ENCODE measurements around the gene UNC13B.

The UNC13B gene

GRCh38 chr9:35367451-35367850 is 205.6 kb downstream of the UNC13B start:
- Histone ChIP-seq H3K36me3 (ENCODE audit: insufficient read depth, low read length) (peaks cover 21% of the 10 kb centered on the region), H3K4me1 (ENCODE audit: insufficient read depth, low read length) (no peaks in the 10 kb centered on the region), H3K9me3 (ENCODE audit: low read length) (no peaks in the 10 kb centered on the region), H3K9ac (ENCODE audit: low read length) (no peak overlapping the region), H3K27me3 (ENCODE audit: control insufficient read depth in 1 of 2, insufficient read depth in 2 of 2, low read length in 2 of 2) (no peaks in the 10 kb centered on the region), H3K27ac (ENCODE audit: low read depth, low read length) (no peak overlapping the region), H3K4me3 (ENCODE audit: low read depth in 1 of 2, low read length in 2 of 2) (no peak overlapping the region)

- no peak overlapping the region for H3K27ac ChIP-seq (ENCODE audit: low read depth, low read length)
- no peaks in the 10 kb centered on the region for H3K9me3 ChIP-seq (ENCODE audit: low read length)
- no peak overlapping the region for H3K9ac ChIP-seq (ENCODE audit: low read length)
- no peaks in the 10 kb centered on the region for H3K4me1 ChIP-seq (ENCODE audit: insufficient read depth, low read length)
- H3K36me3 ChIP-seq (ENCODE audit: insufficient read depth, low read length) = peaks cover 21% of the 10 kb centered on the region
- no peak overlapping the region for H3K4me3 ChIP-seq (ENCODE audit: low read depth in 1 of 2, low read length in 2 of 2)
- no peaks in the 10 kb centered on the region for H3K27me3 ChIP-seq (ENCODE audit: control insufficient read depth in 1 of 2, insufficient read depth in 2 of 2, low read length in 2 of 2)
These were observed 208.4 kb downstream of the UNC13B start for GRCh38 chr9:35370241-35370640.

- Histone ChIP-seq H3K9me3 (ENCODE audit: low read length) (no peaks in the 10 kb centered on the region), H3K36me3 (ENCODE audit: insufficient read depth, low read length) (peaks cover 21% of the 10 kb centered on the region), H3K4me3 (ENCODE audit: low read depth in 1 of 2, low read length in 2 of 2) (no peak overlapping the region), H3K4me1 (ENCODE audit: insufficient read depth, low read length) (no peaks in the 10 kb centered on the region), H3K27me3 (ENCODE audit: control insufficient read depth in 1 of 2, insufficient read depth in 2 of 2, low read length in 2 of 2) (no peaks in the 10 kb centered on the region), H3K27ac (ENCODE audit: low read depth, low read length) (no peak overlapping the region), H3K9ac (ENCODE audit: low read length) (no peak overlapping the region)
These were observed 212.6 kb downstream of the UNC13B start for GRCh38 chr9:35374436-35374835.

- Histone ChIP-seq H3K9ac (ENCODE audit: low read length) (no peak overlapping the region), H3K9me3 (ENCODE audit: low read length) (no peaks in the 10 kb centered on the region), H3K4me1 (ENCODE audit: insufficient read depth, low read length) (no peaks in the 10 kb centered on the region), H3K36me3 (ENCODE audit: insufficient read depth, low read length) (peaks cover 16% of the 10 kb centered on the region), H3K27me3 (ENCODE audit: control insufficient read depth in 1 of 2, insufficient read depth in 2 of 2, low read length in 2 of 2) (no peaks in the 10 kb centered on the region), H3K4me3 (ENCODE audit: low read depth in 1 of 2, low read length in 2 of 2) (no peak overlapping the region), H3K27ac (ENCODE audit: low read depth, low read length) (no peak overlapping the region)
These were observed 213.1 kb downstream of the UNC13B start for GRCh38 chr9:35374910-35375309.

GRCh38 chr9:35380039-35380438 is 218.2 kb downstream of the UNC13B start:
- Histone ChIP-seq H3K27ac (ENCODE audit: low read depth, low read length) (no peak overlapping the region), H3K4me1 (ENCODE audit: insufficient read depth, low read length) (no peaks in the 10 kb centered on the region), H3K9ac (ENCODE audit: low read length) (no peak overlapping the region), H3K36me3 (ENCODE audit: insufficient read depth, low read length) (peaks cover 27% of the 10 kb centered on the region), H3K9me3 (ENCODE audit: low read length) (no peaks in the 10 kb centered on the region), H3K4me3 (ENCODE audit: low read depth in 1 of 2, low read length in 2 of 2) (no peak overlapping the region), H3K27me3 (ENCODE audit: control insufficient read depth in 1 of 2, insufficient read depth in 2 of 2, low read length in 2 of 2) (no peaks in the 10 kb centered on the region)

- H3K9ac ChIP-seq (ENCODE audit: low read length) = no peak overlapping the region
- H3K9me3 ChIP-seq (ENCODE audit: low read length) = no peaks in the 10 kb centered on the region
- no peak overlapping the region for H3K27ac ChIP-seq (ENCODE audit: low read depth, low read length)
- H3K4me3 ChIP-seq (ENCODE audit: low read depth in 1 of 2, low read length in 2 of 2) = no peak overlapping the region
- no peaks in the 10 kb centered on the region for H3K27me3 ChIP-seq (ENCODE audit: control insufficient read depth in 1 of 2, insufficient read depth in 2 of 2, low read length in 2 of 2)
- H3K36me3 ChIP-seq (ENCODE audit: insufficient read depth, low read length) = peaks cover 29% of the 10 kb centered on the region
- H3K4me1 ChIP-seq (ENCODE audit: insufficient read depth, low read length) = no peaks in the 10 kb centered on the region
These were observed 218.8 kb downstream of the UNC13B start for GRCh38 chr9:35380619-35381018.

GRCh38 chr9:35385042-35385441 is 223.2 kb downstream of the UNC13B start:
- Histone ChIP-seq H3K36me3 (ENCODE audit: insufficient read depth, low read length) (peaks cover 56% of the 10 kb centered on the region), H3K27ac (ENCODE audit: low read depth, low read length) (no peak overlapping the region)

GRCh38 chr9:35395076-35395705 is 233.4 kb downstream of the UNC13B start:
- H3K36me3 ChIP-seq (ENCODE audit: insufficient read depth, low read length) = peaks cover 55% of the 10 kb centered on the region
- no peak overlapping the region for H3K9ac ChIP-seq (ENCODE audit: low read length)
- H3K27me3 ChIP-seq (ENCODE audit: control insufficient read depth in 1 of 2, insufficient read depth in 2 of 2, low read length in 2 of 2) = no peaks in the 10 kb centered on the region
- no peaks in the 10 kb centered on the region for H3K9me3 ChIP-seq (ENCODE audit: low read length)
- H3K4me1 ChIP-seq (ENCODE audit: insufficient read depth, low read length) = no peaks in the 10 kb centered on the region
- no peak overlapping the region for H3K4me3 ChIP-seq (ENCODE audit: low read depth in 1 of 2, low read length in 2 of 2)
- H3K27ac ChIP-seq (ENCODE audit: low read depth, low read length) = no peak overlapping the region

More at GRCh38 chr9:35385042-35385441, 223.2 kb downstream of the UNC13B start:
- Histone ChIP-seq H3K4me3 (ENCODE audit: low read depth in 1 of 2, low read length in 2 of 2) (no peak overlapping the region), H3K27me3 (ENCODE audit: control insufficient read depth in 1 of 2, insufficient read depth in 2 of 2, low read length in 2 of 2) (no peaks in the 10 kb centered on the region), H3K4me1 (ENCODE audit: insufficient read depth, low read length) (no peaks in the 10 kb centered on the region), H3K9me3 (ENCODE audit: low read length) (no peaks in the 10 kb centered on the region), H3K9ac (ENCODE audit: low read length) (no peak overlapping the region)

GRCh38 chr9:35395706-35396101 is 233.9 kb downstream of the UNC13B start:
- H3K27ac ChIP-seq (ENCODE audit: low read depth, low read length) = no peak overlapping the region
- no peaks in the 10 kb centered on the region for H3K9me3 ChIP-seq (ENCODE audit: low read length)
- H3K9ac ChIP-seq (ENCODE audit: low read length) = no peak overlapping the region
- no peaks in the 10 kb centered on the region for H3K4me1 ChIP-seq (ENCODE audit: insufficient read depth, low read length)
- peaks cover 55% of the 10 kb centered on the region for H3K36me3 ChIP-seq (ENCODE audit: insufficient read depth, low read length)
- no peaks in the 10 kb centered on the region for H3K27me3 ChIP-seq (ENCODE audit: control insufficient read depth in 1 of 2, insufficient read depth in 2 of 2, low read length in 2 of 2)
- H3K4me3 ChIP-seq (ENCODE audit: low read depth in 1 of 2, low read length in 2 of 2) = no peak overlapping the region

- no peak overlapping the region for H3K4me3 ChIP-seq (ENCODE audit: low read depth in 1 of 2, low read length in 2 of 2)
- H3K4me1 ChIP-seq (ENCODE audit: insufficient read depth, low read length) = no peaks in the 10 kb centered on the region
- no peak overlapping the region for H3K9ac ChIP-seq (ENCODE audit: low read length)
- H3K27ac ChIP-seq (ENCODE audit: low read depth, low read length) = no peak overlapping the region
- no peaks in the 10 kb centered on the region for H3K9me3 ChIP-seq (ENCODE audit: low read length)
- H3K36me3 ChIP-seq (ENCODE audit: insufficient read depth, low read length) = peaks cover 52% of the 10 kb centered on the region
- H3K27me3 ChIP-seq (ENCODE audit: control insufficient read depth in 1 of 2, insufficient read depth in 2 of 2, low read length in 2 of 2) = no peaks in the 10 kb centered on the region
These were observed 234.9 kb downstream of the UNC13B start for GRCh38 chr9:35396560-35397215.

- Histone ChIP-seq H3K27me3 (ENCODE audit: control insufficient read depth in 1 of 2, insufficient read depth in 2 of 2, low read length in 2 of 2) (no peaks in the 10 kb centered on the region), H3K4me1 (ENCODE audit: insufficient read depth, low read length) (no peaks in the 10 kb centered on the region), H3K27ac (ENCODE audit: low read depth, low read length) (no peak overlapping the region), H3K9ac (ENCODE audit: low read length) (no peak overlapping the region), H3K36me3 (ENCODE audit: insufficient read depth, low read length) (peaks cover 52% of the 10 kb centered on the region), H3K9me3 (ENCODE audit: low read length) (no peaks in the 10 kb centered on the region), H3K4me3 (ENCODE audit: low read depth in 1 of 2, low read length in 2 of 2) (no peak overlapping the region)
These were observed 235.4 kb downstream of the UNC13B start for GRCh38 chr9:35397216-35397698.

GRCh38 chr9:35397923-35398322 is 236.1 kb downstream of the UNC13B start:
- no peaks in the 10 kb centered on the region for H3K9me3 ChIP-seq (ENCODE audit: low read length)
- H3K36me3 ChIP-seq (ENCODE audit: insufficient read depth, low read length) = peaks cover 53% of the 10 kb centered on the region
- no peaks in the 10 kb centered on the region for H3K4me1 ChIP-seq (ENCODE audit: insufficient read depth, low read length)
- H3K4me3 ChIP-seq (ENCODE audit: low read depth in 1 of 2, low read length in 2 of 2) = no peak overlapping the region
- no peak overlapping the region for H3K27ac ChIP-seq (ENCODE audit: low read depth, low read length)
- no peaks in the 10 kb centered on the region for H3K27me3 ChIP-seq (ENCODE audit: control insufficient read depth in 1 of 2, insufficient read depth in 2 of 2, low read length in 2 of 2)
- no peak overlapping the region for H3K9ac ChIP-seq (ENCODE audit: low read length)
